ENCODE measurements around the gene TMEM30B. TPM values are rescaled to one million over a fixed set of nuclear protein-coding genes. Genes with fewer than 3 reads are reported as not detected.

Gene TMEM30B
- total and polyA plus RNA-seq, 9 of the 15 experiments (the other 6 are each of a cell fraction or from before 2014, with no cell fraction given): 0.04 TPM; not detected in 8

GRCh38 chr14:61252369-61253063, 28.6 kb downstream of the TMEM30B start (continued):
- TF ChIP-seq, protein P1, sequence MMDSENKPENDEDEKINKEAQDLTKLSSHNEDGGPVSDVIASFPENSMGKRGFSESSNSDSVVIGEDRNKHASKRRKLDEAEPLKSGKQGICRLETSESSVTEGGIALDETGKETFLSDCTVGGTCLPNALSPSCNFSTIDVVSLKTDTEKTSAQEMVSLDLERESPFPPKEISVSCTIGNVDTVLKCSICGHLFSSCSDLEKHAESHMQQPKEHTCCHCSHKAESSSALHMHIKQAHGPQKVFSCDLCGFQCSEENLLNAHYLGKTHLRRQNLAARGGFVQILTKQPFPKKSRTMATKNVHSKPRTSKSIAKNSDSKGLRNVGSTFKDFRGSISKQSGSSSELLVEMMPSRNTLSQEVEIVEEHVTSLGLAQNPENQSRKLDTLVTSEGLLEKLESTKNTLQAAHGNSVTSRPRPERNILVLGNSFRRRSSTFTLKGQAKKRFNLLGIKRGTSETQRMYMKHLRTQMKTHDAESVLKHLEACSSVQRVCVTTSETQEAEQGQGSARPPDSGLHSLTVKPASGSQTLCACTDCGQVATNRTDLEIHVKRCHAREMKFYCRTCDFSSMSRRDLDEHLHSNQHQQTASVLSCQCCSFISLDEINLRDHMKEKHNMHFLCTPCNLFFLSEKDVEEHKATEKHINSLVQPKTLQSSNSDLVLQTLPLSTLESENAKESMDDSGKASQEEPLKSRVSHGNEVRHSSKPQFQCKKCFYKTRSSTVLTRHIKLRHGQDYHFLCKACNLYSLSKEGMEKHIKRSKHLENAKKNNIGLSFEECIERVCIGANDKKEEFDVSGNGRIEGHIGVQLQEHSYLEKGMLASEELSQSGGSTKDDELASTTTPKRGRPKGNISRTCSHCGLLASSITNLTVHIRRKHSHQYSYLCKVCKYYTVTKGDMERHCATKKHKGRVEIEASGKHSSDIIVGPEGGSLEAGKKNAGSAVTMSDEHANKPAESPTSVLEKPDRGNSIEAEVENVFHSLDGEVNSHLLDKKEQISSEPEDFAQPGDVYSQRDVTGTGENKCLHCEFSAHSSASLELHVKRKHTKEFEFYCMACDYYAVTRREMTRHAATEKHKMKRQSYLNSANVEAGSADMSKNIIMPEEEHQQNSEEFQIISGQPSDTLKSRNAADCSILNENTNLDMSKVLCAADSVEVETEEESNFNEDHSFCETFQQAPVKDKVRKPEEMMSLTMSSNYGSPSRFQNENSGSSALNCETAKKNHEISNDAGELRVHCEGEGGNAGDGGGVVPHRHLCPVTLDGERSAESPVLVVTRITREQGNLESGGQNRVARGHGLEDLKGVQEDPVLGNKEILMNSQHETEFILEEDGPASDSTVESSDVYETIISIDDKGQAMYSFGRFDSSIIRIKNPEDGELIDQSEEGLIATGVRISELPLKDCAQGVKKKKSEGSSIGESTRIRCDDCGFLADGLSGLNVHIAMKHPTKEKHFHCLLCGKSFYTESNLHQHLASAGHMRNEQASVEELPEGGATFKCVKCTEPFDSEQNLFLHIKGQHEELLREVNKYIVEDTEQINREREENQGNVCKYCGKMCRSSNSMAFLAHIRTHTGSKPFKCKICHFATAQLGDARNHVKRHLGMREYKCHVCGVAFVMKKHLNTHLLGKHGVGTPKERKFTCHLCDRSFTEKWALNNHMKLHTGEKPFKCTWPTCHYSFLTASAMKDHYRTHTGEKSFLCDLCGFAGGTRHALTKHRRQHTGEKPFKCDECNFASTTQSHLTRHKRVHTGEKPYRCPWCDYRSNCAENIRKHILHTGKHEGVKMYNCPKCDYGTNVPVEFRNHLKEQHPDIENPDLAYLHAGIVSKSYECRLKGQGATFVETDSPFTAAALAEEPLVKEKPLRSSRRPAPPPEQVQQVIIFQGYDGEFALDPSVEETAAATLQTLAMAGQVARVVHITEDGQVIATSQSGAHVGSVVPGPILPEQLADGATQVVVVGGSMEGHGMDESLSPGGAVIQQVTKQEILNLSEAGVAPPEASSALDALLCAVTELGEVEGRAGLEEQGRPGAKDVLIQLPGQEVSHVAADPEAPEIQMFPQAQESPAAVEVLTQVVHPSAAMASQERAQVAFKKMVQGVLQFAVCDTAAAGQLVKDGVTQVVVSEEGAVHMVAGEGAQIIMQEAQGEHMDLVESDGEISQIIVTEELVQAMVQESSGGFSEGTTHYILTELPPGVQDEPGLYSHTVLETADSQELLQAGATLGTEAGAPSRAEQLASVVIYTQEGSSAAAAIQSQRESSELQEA (IDR thresholded peaks at IDR 0.05; ENCODE audit: low read depth): no peak
- TF ChIP-seq CBFB (CRISPR knock-in tag; IDR thresholded peaks at IDR 0.05): no peak
- no peak for TF ChIP-seq HMG20A (CRISPR knock-in tag; conservative IDR thresholded peaks at IDR 0.05)
- TF ChIP-seq, protein P2, sequence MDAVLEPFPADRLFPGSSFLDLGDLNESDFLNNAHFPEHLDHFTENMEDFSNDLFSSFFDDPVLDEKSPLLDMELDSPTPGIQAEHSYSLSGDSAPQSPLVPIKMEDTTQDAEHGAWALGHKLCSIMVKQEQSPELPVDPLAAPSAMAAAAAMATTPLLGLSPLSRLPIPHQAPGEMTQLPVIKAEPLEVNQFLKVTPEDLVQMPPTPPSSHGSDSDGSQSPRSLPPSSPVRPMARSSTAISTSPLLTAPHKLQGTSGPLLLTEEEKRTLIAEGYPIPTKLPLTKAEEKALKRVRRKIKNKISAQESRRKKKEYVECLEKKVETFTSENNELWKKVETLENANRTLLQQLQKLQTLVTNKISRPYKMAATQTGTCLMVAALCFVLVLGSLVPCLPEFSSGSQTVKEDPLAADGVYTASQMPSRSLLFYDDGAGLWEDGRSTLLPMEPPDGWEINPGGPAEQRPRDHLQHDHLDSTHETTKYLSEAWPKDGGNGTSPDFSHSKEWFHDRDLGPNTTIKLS (IDR thresholded peaks at IDR 0.05; ENCODE audit: borderline replicate concordance, low read depth): no peak
- TF ChIP-seq POLR3G (IDR thresholded peaks at IDR 0.05; ENCODE audit: extremely low read depth, insufficient read length, insufficient replicate concordance): no peak
- TF ChIP-seq ATF1 (CRISPR knock-in tag; IDR thresholded peaks at IDR 0.05): no peak
- no peak for TF ChIP-seq ATF1 (tag; IDR thresholded peaks at IDR 0.05)
- TF ChIP-seq ZNF644 (tag; IDR thresholded peaks at IDR 0.05; ENCODE audit: low read depth): no peak
- no peak for TF ChIP-seq CREB3 (tag; conservative IDR thresholded peaks at IDR 0.05; ENCODE audit: low read depth)
- no peak for TF ChIP-seq SMARCA4 (IDR thresholded peaks at IDR 0.05)
- no peak for TF ChIP-seq HDGF (IDR thresholded peaks at IDR 0.05)
- no peak for TF ChIP-seq RFX5 (IDR thresholded peaks at IDR 0.05; ENCODE audit: low read depth, low read length)
- no peak for TF ChIP-seq ATF7 (IDR thresholded peaks at IDR 0.05)
- TF ChIP-seq HCFC1 (IDR thresholded peaks at IDR 0.05; ENCODE audit: low read depth, low read length): no peak
- TF ChIP-seq CHD1 (IDR thresholded peaks at IDR 0.05; ENCODE audit: low read length): no peak

All from K562 (cell line).